Measurements from ENCODE around the gene FKBP1A. TPM values are rescaled to one million over a fixed set of nuclear protein-coding genes. Genes with fewer than 3 reads are reported as not detected.

Gene FKBP1A
- total and polyA plus RNA-seq, 9 of the 15 experiments (the other 6 are each of a cell fraction or from before 2014, with no cell fraction given) = 48.8 to 502 (median 89.6) TPM

GRCh38 chr20:1391640-1392442 lies 1.0 kb downstream of the FKBP1A start (continued):
- no peak for TF ChIP-seq ARNT (IDR thresholded peaks at IDR 0.05)
- TF ChIP-seq CBX2 (IDR thresholded peaks at IDR 0.05; ENCODE audit: insufficient read depth, low read length, poor library complexity, severe bottlenecking) = no peak
- TF ChIP-seq ZNF263 (CRISPR knock-in tag; IDR thresholded peaks at IDR 0.05; ENCODE audit: borderline replicate concordance) = peak; percentile 26; the same call in 1 of the 2 replicates
- peak in 1 of 2 experiments; percentile 61; a peak in 1 of 4 replicates for TF ChIP-seq KDM1A (IDR thresholded peaks at IDR 0.05)
- no peak for TF ChIP-seq PHF20 (IDR thresholded peaks at IDR 0.05; ENCODE audit: partially characterized antibody)
- TF ChIP-seq ZNF75A (CRISPR knock-in tag; IDR thresholded peaks at IDR 0.05) = no peak
- no peak for TF ChIP-seq COPS2 (conservative IDR thresholded peaks at IDR 0.05)
- peak; percentile 44 for TF ChIP-seq EGR1 (conservative IDR thresholded peaks at IDR 0.05)
- no peak for TF ChIP-seq HIVEP1 (CRISPR knock-in tag; IDR thresholded peaks at IDR 0.05)
- no peak for TF ChIP-seq NEUROD1 (IDR thresholded peaks at IDR 0.05; ENCODE audit: borderline replicate concordance, low read depth, low read length, partially characterized antibody)
- no peak for TF ChIP-seq POLR2B (IDR thresholded peaks at IDR 0.05; ENCODE audit: low read depth, partially characterized antibody)
- no peak for TF ChIP-seq CHAMP1 (IDR thresholded peaks at IDR 0.05)
- no peak for TF ChIP-seq DIDO1 (tag; IDR thresholded peaks at IDR 0.05; ENCODE audit: low read depth)
- 0 out of 2 replicates have a peak, but pooled peaks have one; percentile 42 for TF ChIP-seq ZNF444 (CRISPR knock-in tag; IDR thresholded peaks at IDR 0.05)
- no peak for TF ChIP-seq TAF15 (IDR thresholded peaks at IDR 0.05; ENCODE audit: low read depth, low read length)
- no peak for TF ChIP-seq PYGO2 (tag; IDR thresholded peaks at IDR 0.05)
- TF ChIP-seq ZFP36 (IDR thresholded peaks at IDR 0.05; ENCODE audit: low read depth, low read length, partially characterized antibody) = no peak
- TF ChIP-seq ILK (tag; IDR thresholded peaks at IDR 0.05; ENCODE audit: borderline replicate concordance, low read depth) = no peak
- TF ChIP-seq, protein P1, sequence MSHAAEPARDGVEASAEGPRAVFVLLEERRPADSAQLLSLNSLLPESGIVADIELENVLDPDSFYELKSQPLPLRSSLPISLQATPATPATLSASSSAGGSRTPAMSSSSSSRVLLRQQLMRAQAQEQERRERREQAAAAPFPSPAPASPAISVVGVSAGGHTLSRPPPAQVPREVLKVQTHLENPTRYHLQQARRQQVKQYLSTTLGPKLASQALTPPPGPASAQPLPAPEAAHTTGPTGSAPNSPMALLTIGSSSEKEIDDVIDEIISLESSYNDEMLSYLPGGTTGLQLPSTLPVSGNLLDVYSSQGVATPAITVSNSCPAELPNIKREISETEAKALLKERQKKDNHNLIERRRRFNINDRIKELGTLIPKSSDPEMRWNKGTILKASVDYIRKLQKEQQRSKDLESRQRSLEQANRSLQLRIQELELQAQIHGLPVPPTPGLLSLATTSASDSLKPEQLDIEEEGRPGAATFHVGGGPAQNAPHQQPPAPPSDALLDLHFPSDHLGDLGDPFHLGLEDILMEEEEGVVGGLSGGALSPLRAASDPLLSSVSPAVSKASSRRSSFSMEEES (CRISPR knock-in tag; IDR thresholded peaks at IDR 0.05) = no peak

Data from K562 (cell line).